Stimulated activated CD4-positive, alpha-beta T cell treated with anti-CD3 and anti-CD28 coated beads, Interleukin-1b, Interleukin-23, amount 100 ng/mL, for 1 hour (primary cell): ENCODE data around the gene HOXB8.
A peak's percentile ranks its signal among the peaks of the same experiment; 100 is the strongest.

ENCODE experiments used
- DNase-seq, 2 donors: peaks; one replicate each; pipeline ENCODE4 v3.0.0-alpha.2; 2020; ENCODE audit warnings: low read depth in 2 of 2

The HOXB8 gene

GRCh38 chr17:48624544-48625494 is 9.7 kb upstream of the HOXB8 start:
- no peak for DNase-seq

- no peak for DNase-seq
Observed at GRCh38 chr17:48624118-48624517, 9.0 kb upstream of the HOXB8 start.

DNA sequence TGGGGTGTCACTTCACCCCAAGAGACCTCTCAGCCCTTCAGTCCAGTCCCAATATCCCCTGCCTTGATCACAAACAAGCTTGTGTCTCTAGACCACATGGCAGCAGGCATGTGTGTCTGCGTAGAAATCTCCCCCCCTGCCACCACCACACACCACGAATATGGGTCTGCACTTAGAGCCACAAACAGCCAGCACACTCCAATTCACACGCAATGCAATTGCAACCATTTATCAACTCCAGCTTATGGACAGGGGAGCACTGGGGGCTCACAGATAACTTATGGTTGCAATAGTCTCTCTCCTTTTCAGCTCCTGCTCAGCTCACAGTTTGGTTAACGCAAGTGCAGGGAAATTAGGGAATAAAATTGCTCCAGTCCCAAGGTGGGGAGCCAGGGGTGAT is 8.5 kb upstream of the HOXB8 start:
- DNase-seq, result no peak

GRCh38 chr17:48622857-48623256 is 7.8 kb upstream of the HOXB8 start:
- DNase-seq, result no peak

GRCh38 chr17:48621410-48622392 is 6.6 kb upstream of the HOXB8 start:
- no peak for DNase-seq

DNA sequence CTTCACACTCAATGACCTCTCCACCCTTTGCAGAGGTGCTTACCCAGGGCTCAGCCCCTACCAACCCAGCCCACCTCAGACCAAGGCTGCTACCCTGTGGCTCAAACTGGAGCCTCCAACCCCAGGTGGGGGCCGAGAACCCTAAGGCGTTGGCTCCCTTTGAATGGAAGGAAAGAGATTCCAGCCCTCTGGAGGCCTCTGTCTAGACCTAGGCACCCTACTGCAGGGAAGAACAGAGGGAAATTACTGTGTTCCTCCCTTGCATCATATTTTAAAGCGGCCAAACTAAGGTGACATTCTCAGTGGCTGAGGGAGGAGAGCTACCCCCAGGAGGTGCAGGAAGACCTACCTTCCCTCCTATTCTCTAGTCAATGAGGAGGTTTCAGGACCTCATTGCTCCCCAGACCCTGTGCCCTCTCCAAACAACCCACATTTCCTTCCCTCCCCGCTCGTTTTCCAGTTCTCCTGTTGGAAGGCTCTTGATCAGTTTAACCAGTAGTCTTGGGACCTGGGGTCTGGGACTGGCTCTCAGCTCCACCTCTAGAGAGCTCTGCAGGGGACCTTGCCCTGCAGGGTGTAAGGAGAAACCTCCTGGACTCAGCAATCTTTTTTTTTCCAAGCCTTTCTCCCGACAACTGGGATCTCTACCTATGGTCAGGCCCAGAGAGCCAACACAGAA is 5.5 kb upstream of the HOXB8 start:
- no peak for DNase-seq

GRCh38 chr17:48619826-48620449 is 4.8 kb upstream of the HOXB8 start:
- no peak for DNase-seq

DNA sequence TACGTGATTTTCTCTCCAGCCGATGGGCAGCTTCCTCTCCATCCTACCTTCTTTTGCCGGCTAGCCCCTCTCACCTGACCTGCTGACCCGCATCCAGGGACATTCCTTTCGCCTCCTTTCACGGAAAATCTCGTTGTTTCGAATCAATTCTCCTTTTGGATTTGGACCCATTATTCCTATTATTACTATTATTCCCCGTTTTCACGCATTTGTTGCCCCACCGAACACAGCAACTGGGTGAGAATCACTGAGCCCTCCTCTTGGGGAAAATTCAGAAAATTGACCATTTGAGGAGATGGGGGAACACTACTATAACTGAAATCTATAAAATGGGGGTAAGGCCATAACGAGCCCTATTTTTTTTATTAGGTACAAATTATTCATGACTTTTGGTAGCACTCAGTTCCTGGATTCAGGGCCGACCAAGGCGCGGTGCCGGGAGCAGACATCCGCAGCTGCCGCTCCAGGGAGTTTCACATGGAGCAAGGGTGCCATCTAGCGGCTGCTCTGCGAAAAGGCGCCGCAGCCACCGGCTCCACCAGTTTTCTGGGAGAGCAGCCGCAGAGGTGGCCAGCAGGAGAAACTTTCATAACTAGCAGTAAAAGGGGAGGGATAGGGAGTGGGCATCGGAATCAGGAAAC is 3.3 kb upstream of the HOXB8 start:
- DNase-seq, result peak; percentile 38 to 69

DNA sequence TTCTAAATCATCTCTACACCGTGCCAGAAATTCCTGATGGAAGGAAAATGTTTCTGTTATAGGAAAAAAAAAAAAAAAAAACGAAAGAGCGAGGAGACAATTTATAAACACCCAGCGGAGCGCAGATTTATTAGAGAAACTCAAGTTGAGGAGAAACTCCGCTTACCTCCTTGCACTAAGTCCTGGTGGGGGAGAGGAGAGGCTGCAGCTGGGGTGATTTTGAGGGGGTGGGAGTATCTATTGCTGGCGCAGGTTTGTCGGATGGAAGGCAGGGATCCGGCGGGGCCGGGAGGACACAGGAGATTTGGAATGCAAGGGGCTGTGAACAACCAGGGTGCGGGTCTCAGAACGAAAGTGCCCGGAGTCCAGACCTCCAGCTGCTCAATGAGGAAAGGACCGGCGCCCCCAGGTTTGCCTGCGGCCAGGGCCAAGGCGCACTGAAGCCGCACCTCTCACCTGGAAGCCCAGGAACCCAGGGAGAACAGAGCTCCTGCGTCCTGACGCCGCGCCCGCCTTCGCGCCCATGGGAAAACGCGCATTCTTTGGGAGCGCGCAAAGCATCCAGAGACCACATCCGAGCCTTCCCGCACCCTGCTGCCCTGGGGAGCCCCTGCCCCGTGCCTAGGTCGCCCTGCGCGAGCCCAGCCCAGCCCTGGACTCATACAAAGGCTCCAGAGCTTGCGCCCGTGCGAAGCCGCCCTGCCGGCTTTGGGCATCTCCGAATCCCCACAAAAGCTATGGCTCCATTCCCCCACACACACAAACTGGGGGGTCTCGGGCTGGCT is 2.6 kb upstream of the HOXB8 start:
- DNase-seq, result no peak

- DNase-seq, result no peak
Observed at GRCh38 chr17:48616717-48617470, 1.8 kb upstream of the HOXB8 start.

GRCh38 chr17:48615963-48616716 is 1.0 kb upstream of the HOXB8 start:
- DNase-seq, result no peak

GRCh38 chr17:48613862-48614694 is 1.0 kb downstream of the HOXB8 start:
- no peak for DNase-seq

- no peak for DNase-seq
Observed at GRCh38 chr17:48612854-48613691, 2.0 kb downstream of the HOXB8 start.

DNA sequence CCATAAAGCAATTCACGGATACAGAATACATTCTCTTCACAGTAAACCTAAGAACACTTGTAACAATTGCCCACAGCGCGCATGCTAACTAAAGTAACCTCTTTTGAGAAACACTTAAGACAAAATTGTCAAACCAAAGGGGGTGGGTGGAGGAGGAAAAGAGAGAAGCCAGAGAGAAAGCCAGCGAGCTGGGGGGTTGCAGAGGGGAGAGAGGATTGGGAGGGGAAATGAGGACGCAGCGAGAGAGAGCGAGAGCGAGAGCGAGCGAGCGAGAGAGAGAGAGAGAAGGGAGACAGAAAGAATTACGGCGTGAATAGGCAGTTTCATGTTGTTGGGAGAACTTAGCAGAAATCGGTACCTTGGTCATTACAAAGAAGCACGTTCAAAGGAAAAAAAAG is 2.6 kb downstream of the HOXB8 start:
- no peak for DNase-seq

- no peak for DNase-seq
Observed at GRCh38 chr17:48611681-48612455, 3.2 kb downstream of the HOXB8 start.

DNA sequence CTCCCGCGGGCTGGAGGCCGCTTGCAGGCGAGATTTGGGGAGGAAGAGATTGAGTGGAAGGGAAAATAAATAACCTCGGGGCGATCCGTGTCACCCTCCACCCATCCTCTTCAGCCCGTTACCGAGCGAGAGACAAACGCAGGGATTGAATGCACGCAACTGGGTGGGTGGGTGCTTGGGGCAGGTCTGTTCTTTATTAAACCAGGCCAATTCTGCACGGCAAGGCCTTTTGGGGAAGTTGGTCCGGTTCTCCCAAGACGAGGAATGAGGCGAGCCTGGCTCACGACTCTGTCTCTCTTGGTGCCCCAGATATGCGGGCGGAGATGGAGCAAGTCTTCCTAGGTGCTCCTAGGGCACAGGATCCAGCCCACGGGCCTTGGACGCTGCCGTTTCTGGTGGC is 3.9 kb downstream of the HOXB8 start:
- DNase-seq, result no peak
